Hematopoietic multipotent progenitor cell treated with erythropoietin and hydrocortisone succinate and interleukin-3 and kit ligand, for 4 days (in vitro differentiated cells): ENCODE measurements around the gene SDK1.

Experiments used
- DNase-seq: peaks from one replicate; pipeline ENCODE4 v3.0.0-alpha.2; 2015

Gene SDK1

GRCh38 chr7:4030346-4030950 lies 729.4 kb downstream of the SDK1 start:
- DNase-seq, result no peak

DNA sequence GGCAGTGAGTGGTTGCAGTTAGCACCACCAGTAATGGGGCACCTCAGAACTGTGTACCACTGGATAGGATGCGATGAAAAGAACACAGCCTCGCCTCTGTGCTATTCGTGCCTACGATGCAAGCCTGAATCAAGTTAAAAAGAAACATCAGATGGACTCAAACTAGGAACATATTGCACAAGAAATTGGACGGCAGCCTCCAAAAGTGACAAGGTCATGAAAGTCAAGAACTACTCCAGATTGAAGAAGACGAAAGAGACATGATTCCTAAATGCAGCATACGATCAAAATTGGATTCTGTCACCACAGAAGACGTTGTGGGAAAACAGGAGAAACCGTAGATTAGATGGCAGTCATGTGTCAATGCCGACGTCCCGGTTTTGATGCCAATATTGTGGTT lies 732.9 kb downstream of the SDK1 start:
- DNase-seq, result no peak

- no peak for DNase-seq
Measured at GRCh38 chr7:4037308-4037707, 736.3 kb downstream of the SDK1 start.

DNA sequence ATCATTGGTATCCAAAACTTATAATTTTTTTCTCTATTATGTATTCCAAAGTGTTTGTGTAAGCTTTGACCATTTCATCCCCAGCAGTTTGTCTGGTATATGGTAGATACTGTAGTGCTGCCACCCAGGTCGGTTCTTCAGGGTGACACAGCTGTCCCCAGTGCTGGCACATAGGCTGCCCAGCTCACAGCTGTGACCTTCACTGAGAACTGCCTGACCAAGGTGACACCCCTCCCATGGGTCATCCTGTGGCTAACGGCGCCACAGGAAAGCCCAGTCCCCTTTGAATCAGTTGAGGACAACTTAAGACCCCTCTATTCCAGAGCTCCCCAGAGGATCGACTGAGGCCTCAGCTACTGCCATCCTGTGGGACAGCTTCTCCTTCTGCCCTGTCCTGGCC lies 736.8 kb downstream of the SDK1 start:
- DNase-seq, result no peak

- no peak for DNase-seq
Measured at GRCh38 chr7:4040109-4040928, 739.3 kb downstream of the SDK1 start.

DNA sequence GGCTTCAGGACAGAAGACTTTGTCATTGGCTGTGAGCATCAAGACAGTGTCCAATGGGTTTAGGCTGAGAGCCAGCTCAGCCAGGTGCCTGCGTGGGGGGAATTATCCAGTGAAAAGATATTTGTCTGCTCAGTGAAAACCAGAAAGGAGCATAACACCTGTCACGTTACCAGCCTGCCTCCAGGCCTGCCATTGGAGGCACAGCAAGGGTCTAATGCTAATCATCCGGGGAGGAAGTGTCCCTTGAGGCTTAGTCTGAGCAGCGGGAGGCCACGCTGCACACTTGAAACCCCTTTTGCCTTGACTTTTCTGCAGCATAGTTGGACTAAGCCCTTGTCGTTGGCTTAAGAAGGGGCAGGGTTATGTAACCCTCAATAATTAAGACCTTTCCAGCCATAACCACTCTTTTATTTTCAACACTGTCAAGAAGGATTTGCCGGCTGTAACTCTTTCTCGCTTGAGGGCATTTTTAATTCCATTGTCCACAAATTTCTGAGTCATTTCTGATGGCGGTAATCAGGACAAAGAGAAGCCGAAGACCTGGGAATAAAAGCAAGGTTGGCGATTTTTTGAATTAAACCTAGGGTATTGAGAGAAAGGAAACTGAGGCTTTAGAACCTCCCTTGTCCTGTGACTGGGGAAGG lies 741.5 kb downstream of the SDK1 start:
- DNase-seq, result no peak

DNA sequence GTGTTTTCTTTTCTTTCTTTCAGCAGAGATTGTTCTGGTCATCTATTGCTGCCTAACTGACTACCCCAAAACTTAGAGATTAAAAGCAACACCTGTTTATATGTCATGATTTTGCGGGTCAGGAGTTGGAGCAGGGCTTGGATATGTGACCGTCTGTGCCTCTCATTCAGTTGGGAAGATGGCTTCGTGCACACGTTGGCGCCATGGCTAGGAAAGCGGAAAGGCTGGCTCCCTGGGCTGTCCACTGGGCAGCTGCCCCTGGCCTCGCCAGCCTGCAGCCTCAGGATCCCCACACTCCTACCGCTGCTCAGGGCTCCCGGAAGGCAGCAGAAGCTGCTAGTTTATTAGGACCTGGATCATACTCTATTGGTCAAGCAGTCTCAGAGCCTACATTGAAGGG lies 742.9 kb downstream of the SDK1 start:
- DNase-seq, result no peak

DNA sequence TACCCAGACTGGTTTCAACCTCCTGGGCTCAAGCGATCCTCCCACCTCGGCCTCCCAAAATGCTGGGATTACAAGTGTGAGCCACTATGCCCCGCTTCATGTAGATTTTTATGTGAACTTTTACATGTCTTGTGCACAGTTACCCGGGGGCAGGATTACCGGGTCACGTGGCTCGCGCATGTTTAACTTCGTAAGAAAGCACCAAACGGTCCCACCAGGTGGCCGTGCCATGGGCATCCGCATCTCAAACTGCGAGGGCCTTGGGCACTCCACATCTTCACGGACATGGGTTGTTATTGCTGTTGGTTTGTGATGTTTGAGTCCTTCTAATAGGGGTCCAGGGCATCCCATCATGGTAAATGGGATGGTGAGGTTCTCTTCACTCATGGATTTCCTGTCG lies 744.4 kb downstream of the SDK1 start:
- no peak for DNase-seq

GRCh38 chr7:4045975-4046374 lies 744.9 kb downstream of the SDK1 start:
- DNase-seq, result no peak

GRCh38 chr7:4048336-4048735 lies 747.3 kb downstream of the SDK1 start:
- DNase-seq, result no peak

GRCh38 chr7:4049202-4049601 lies 748.1 kb downstream of the SDK1 start:
- DNase-seq, result no peak

DNA sequence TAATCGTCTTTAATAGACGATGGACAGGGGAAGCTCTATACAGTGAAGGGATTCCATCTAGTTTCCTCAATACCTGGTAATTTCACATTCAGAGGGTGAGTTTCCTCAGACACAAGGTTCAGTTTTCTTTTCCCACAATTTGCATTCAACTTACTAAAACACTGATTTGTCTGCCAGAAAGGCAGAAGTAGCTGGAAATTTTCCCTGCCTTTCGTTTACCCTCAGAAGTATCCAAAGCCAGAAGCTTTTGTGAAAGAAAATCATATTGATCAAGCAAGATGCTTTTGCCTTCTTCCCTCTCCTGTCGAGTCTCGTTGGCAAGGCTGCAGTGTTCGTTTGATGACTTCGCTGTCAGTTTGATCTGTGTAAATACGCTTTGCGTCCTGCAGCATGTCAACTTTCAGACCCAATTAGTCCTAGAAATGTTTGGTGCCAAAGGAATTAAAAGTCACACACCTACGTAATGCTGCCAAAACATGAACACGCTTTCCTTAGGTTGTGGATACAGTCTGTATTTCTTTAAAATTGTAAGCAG lies 749.1 kb downstream of the SDK1 start:
- DNase-seq, result no peak

- no peak for DNase-seq
Measured at GRCh38 chr7:4051696-4052095, 750.6 kb downstream of the SDK1 start.

- no peak for DNase-seq
Measured at GRCh38 chr7:4052130-4052529, 751.1 kb downstream of the SDK1 start.

DNA sequence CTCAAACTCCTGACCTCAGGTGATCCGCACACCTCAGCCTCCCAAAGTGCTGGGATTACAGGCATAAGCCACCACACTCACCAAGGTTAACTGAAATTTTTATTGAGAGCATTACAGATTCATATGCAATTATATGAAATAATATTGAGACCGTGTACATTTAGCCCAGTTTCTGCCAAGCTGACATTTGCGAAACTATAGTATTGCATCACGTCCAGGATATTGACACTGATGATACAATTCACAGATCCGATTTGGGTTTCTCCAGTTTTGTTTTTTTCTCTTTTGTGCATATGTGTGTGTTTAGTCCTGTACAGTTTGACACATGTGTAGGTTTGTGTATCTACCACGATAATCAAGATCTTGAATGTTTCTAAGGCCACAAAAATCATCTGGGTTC lies 753.1 kb downstream of the SDK1 start:
- no peak for DNase-seq

- no peak for DNase-seq
Measured at GRCh38 chr7:4056552-4057288, 755.7 kb downstream of the SDK1 start.

DNA sequence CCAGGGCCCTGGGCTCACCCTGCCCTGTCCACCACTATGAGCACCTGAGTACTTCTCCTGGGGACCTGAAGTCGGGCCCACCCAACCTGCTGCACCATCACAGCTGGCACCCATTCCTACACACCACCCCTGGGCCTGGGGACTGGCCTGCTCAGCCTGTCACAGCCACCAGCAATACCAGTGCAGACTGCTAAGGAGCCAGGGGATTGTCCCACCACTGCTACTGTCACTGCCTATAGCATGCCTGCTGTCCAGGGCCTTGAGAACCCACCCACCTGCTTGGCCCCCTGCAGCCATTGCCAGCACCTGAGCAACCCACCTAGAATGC lies 756.2 kb downstream of the SDK1 start:
- no peak for DNase-seq

- no peak for DNase-seq
Measured at GRCh38 chr7:4058158-4058557, 757.1 kb downstream of the SDK1 start.

- no peak for DNase-seq
Measured at GRCh38 chr7:4065190-4065589, 764.1 kb downstream of the SDK1 start.

- no peak for DNase-seq
Measured at GRCh38 chr7:4066206-4066605, 765.2 kb downstream of the SDK1 start.

GRCh38 chr7:4066626-4067475 lies 765.8 kb downstream of the SDK1 start:
- DNase-seq, result no peak

DNA sequence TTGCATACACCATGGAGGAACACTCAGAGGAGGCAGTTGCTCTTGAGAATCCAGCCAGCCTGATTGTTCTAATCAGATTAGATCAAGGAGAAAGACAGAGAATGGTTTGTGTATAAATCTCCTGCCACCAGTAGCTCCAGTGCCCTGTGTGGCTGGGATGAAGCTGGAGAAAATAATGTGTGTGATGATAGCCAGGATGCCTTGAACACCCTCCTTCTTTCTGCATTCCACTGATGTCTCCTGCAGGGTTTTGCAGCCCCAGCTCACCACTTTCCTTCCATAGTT lies 766.4 kb downstream of the SDK1 start:
- DNase-seq, result no peak

DNA sequence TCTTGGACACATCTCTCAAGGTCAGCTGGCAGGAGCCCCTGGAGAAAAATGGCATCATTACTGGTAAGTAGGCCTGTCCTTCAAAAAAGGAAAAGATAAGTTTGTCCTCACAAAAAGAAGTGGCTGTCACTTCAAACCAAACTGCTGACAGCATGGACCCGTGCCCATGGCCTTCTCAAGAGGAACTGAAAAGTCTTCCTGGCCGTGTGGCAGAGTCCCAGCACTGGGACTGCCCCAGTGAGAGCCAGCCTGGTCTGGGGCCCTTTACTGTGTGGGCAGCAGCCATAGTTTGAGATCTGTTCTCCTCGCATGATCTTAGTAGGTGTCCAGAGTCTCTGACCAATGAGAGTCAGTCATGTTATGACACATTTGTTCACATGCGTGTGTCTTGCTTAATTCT lies 766.8 kb downstream of the SDK1 start:
- no peak for DNase-seq
